ENCODE results near the gene CFAP46. TPM values are rescaled to one million over a fixed set of nuclear protein-coding genes. Genes with fewer than 3 reads are reported as not detected.
"Not testable (repeated sequence)": the region's sequence is repeated elsewhere in the genome, so short reads cannot be mapped to it uniquely, and the experiment has no call there.

CFAP46 gene
- total RNA-seq, 2 experiments from 2014 or later = 0.34 TPM; not detected in 1

- ChIA-PET POLR2A (no interaction called here), CTCF (no interaction called here)
- intact Hi-C loops (cut with micrococcal nuclease) = no loop called here
- no peak overlapping the region for H3K27ac Mint-ChIP-seq
- no peaks in the 10 kb centered on the region for H3K27me3 Mint-ChIP-seq
- TF ChIP-seq, protein P1, sequence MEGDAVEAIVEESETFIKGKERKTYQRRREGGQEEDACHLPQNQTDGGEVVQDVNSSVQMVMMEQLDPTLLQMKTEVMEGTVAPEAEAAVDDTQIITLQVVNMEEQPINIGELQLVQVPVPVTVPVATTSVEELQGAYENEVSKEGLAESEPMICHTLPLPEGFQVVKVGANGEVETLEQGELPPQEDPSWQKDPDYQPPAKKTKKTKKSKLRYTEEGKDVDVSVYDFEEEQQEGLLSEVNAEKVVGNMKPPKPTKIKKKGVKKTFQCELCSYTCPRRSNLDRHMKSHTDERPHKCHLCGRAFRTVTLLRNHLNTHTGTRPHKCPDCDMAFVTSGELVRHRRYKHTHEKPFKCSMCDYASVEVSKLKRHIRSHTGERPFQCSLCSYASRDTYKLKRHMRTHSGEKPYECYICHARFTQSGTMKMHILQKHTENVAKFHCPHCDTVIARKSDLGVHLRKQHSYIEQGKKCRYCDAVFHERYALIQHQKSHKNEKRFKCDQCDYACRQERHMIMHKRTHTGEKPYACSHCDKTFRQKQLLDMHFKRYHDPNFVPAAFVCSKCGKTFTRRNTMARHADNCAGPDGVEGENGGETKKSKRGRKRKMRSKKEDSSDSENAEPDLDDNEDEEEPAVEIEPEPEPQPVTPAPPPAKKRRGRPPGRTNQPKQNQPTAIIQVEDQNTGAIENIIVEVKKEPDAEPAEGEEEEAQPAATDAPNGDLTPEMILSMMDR (IDR thresholded peaks at IDR 0.05) = no peak
- no peak for DNase-seq
- no peak for ATAC-seq
- no peak overlapping the region for H3K4me3 Mint-ChIP-seq
- H3K36me3 Mint-ChIP-seq (ENCODE audit: low read depth) = no peaks in the 10 kb centered on the region
- H3K4me1 Mint-ChIP-seq (ENCODE audit: low read depth) = no peaks in the 10 kb centered on the region
- peaks cover 2% of the 10 kb centered on the region for H3K9me3 Mint-ChIP-seq
Observed at GRCh38 chr10:132826524-132827422, 115.6 kb downstream of the CFAP46 start.

GRCh38 chr10:132825783-132826523, 116.4 kb downstream of the CFAP46 start:
- ATAC-seq; POLR2A ChIA-PET; intact Hi-C loops (cut with micrococcal nuclease); H3K9me3 Mint-ChIP-seq; DNase-seq; H3K27me3 Mint-ChIP-seq; H3K27ac Mint-ChIP-seq; H3K4me1 Mint-ChIP-seq (ENCODE audit: low read depth); H3K4me3 Mint-ChIP-seq; CTCF ChIA-PET; H3K36me3 Mint-ChIP-seq (ENCODE audit: low read depth): not testable (repeated sequence)

GRCh38 chr10:132820056-132820455, 122.3 kb downstream of the CFAP46 start:
- H3K4me3 Mint-ChIP-seq = no peak overlapping the region
- no peak for DNase-seq

DNA sequence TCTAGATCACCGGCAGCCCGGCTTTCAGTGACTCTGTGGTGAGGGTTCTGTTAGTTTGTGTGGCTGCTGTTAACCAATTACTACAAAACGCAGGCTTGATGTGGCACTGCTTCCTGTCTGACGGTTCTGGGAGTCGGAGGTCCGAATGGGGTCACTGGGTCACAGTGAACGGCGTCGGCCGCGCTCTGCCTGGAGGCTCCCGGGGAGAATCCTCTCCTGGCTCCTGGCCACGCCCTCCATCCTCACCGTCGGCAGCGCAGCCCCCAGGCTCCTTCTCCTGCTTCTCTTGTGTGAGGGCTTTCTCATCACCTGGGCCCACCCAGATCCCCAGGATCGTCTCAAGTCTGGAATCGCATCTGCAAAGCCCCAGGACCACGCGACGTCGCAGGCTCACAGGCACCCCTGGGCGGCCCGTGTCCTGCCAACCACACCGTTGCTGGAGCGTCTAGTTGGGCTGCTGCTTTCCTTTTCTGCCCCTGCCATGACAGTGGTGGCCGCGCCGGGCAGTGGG, 124.6 kb downstream of the CFAP46 start:
- Mint-ChIP-seq H3K27ac (no peak overlapping the region), H3K36me3 (ENCODE audit: low read depth) (no peaks in the 10 kb centered on the region), H3K4me1 (ENCODE audit: low read depth) (no peaks in the 10 kb centered on the region), H3K27me3 (peaks cover 15% of the 10 kb centered on the region), H3K4me3 (no peak overlapping the region), H3K9me3 (no peaks in the 10 kb centered on the region)
- CTCF ChIA-PET = no interaction called here
- intact Hi-C loops (cut with micrococcal nuclease) = no loop called here
- DNase-seq = no peak
- ATAC-seq = no peak
- TF ChIP-seq, protein P1 (IDR thresholded peaks at IDR 0.05) = no peak
- POLR2A ChIA-PET = no interaction called here

More at GRCh38 chr10:132820056-132820455, 122.3 kb downstream of the CFAP46 start:
- TF ChIP-seq, protein P1 (IDR thresholded peaks at IDR 0.05) = no peak
- ATAC-seq = no peak
- CTCF ChIA-PET = no interaction called here
- Mint-ChIP-seq H3K4me1 (ENCODE audit: low read depth) (no peaks in the 10 kb centered on the region), H3K27me3 (peaks cover 15% of the 10 kb centered on the region), H3K36me3 (ENCODE audit: low read depth) (no peaks in the 10 kb centered on the region), H3K9me3 (no peaks in the 10 kb centered on the region), H3K27ac (no peak overlapping the region)
- intact Hi-C loops (cut with micrococcal nuclease) = no loop called here
- POLR2A ChIA-PET = interaction anchor here (0.7 kb wide), 1 partner anchor 18 kb away, joined by 3 read pairs; no protein-coding TSS in a partner anchor

DNA sequence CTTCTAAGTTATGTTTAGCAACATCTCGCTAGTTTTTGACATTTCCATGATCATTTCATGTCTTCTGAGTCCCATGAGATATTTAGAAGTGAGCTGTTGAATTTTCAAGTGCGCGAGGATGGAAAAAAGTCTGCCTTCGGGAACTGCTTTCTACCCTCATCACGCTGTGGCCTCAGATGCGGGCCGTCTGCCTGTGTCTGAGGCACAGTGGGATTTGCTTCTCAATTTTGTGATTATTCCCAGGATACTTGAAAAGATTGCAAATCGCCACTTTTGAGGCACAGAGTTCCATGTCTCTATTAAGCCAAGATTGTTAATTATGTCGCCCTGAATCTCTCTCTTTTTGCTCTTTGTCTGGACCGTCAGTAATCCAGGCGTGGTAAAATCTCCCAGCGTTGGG, 125.7 kb downstream of the CFAP46 start:
- no peaks in the 10 kb centered on the region for H3K4me1 Mint-ChIP-seq (ENCODE audit: low read depth)
- intact Hi-C loops (cut with micrococcal nuclease) = no loop called here
- peaks cover 15% of the 10 kb centered on the region for H3K27me3 Mint-ChIP-seq
- ChIA-PET POLR2A (no interaction called here), CTCF (no interaction called here)
- H3K4me3 Mint-ChIP-seq = no peak overlapping the region
- DNase-seq = no peak
- H3K9me3 Mint-ChIP-seq = no peaks in the 10 kb centered on the region
- TF ChIP-seq, protein P1 (IDR thresholded peaks at IDR 0.05) = no peak
- no peaks in the 10 kb centered on the region for H3K36me3 Mint-ChIP-seq (ENCODE audit: low read depth)
- ATAC-seq = no peak
- no peak overlapping the region for H3K27ac Mint-ChIP-seq

Measured in activated CD8-positive, alpha-beta T cell treated with anti-CD3 and anti-CD28 coated beads for 36 hours (primary cell).